HG02973 (cell line): ENCODE data around the gene LRRC28.
"Not testable (repeated sequence)": the region's sequence is repeated elsewhere in the genome, so short reads cannot be mapped to it uniquely, and the experiment has no call there.

ENCODE experiments used
- ATAC-seq: cut with Tn5 transposase; IDR thresholded peaks from one replicate; pipeline ENCODE4 v1.9.1; 2021; ENCODE audit warnings: moderate library complexity; ENCODE audit not compliant: unreplicated experiment

The LRRC28 gene

DNA sequence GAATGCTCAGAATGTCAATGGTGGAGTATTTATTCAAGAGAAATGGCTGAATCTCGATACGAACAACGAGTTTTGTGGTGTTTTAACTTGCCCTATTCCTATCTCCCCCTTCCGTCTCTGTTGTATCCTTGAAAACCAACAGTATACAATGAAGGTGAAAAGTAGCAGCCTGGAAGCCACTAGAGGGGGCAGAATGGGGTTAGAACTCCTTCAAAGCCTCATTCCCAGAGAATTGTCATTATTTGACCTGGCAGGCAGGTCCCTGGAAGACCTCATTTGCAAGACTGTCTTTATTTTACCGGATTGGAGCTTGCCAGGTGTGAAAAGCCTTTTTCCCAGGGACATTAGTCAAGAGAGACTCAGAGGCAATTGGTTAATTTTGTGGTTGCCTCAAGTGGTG is 139.4 kb downstream of the LRRC28 start:
- no peak for ATAC-seq

DNA sequence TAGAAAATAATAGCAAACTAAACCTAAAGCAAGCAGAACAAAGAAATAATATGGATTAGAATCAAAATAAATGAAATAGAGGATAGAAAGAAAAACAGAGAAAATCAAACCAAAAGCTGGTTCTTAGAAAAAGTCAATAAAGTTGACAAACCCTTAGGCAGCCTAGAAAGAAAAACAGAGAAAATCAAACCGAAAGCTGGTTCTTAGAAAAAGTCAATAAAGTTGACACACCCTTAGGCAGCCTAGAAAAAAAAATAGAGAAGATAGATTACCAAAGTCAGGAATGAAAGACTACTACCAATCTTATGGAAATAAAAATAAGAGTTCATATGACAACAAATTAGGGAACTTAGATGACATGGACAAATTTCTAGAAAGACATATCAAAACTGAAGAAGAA is 142.4 kb downstream of the LRRC28 start:
- ATAC-seq = no peak

DNA sequence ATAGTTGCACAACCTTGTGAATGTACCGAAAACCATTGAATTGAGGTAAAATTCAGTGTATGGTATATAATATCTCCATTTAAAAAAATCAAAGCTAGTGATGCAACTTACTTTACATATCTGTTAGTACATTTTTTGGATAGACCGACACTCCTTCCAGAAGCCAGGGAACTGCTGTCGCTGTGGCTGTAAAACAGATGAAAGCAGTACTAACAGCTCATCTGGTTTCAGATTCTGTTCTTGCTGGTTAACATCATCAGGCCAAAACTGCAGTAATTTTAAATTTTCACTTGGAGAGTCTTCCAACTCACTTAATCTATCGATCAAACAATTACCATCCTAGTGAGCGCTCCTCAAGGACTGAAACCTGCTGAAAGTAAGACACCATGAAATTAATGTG is 145.1 kb downstream of the LRRC28 start:
- no peak for ATAC-seq

DNA sequence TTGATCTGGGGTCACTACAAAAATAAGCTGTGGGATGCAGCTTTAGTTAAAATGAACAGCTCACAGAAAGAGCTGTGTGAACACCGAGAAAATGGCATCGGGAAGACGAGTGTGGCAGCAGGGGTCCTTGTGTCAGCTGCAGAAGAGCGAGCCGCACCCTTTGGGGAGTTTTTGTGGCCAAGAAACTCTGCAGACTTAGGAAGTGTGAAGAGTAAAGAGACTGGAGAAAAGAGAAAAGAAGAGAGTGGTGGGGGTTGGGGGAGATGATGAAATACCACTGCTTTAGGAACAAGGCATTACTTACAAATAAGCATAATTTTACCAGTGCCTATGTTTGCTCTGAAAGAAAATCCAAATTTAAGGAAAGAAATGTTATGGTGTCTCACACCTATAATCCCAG is 147.8 kb downstream of the LRRC28 start:
- ATAC-seq = no peak

DNA sequence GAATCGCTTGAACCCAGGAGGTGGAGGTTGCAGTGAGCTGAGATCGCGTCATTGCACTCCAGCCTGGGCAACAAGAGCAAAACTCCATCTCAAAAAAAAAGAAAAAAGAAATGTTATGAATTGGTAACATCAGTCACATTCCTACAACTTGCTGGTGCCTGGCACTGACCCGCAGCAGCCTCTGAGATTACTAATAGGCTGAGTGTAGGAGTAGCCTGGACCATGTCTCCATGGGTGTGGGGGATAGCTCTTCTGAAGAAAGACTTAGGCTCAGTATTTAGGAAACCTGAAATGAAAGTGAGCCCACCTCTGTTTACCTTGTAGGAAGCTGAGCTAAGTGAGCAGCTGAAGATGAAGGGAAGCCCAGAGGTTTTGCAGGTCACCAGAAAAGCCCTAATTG is 148.3 kb downstream of the LRRC28 start:
- ATAC-seq = no peak

DNA sequence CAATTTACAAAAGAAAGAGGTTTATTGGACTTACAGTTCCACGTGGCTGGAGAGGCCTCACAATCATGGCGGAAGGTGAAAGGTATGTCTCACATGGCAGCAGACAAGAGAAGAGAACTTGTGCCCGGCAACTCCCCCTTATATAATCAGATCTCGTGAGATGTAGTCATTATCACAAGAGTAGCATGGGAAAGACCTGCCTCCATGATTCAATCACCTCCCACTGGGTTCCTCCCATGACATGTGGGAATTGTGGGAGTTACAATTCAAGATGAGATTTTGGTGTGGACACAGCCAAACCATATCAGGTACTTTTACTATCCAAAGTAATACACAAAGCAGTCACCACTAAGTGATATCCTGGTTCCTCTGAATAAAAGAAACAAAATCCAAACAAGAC is 149.9 kb downstream of the LRRC28 start:
- ATAC-seq = not testable (repeated sequence)

DNA sequence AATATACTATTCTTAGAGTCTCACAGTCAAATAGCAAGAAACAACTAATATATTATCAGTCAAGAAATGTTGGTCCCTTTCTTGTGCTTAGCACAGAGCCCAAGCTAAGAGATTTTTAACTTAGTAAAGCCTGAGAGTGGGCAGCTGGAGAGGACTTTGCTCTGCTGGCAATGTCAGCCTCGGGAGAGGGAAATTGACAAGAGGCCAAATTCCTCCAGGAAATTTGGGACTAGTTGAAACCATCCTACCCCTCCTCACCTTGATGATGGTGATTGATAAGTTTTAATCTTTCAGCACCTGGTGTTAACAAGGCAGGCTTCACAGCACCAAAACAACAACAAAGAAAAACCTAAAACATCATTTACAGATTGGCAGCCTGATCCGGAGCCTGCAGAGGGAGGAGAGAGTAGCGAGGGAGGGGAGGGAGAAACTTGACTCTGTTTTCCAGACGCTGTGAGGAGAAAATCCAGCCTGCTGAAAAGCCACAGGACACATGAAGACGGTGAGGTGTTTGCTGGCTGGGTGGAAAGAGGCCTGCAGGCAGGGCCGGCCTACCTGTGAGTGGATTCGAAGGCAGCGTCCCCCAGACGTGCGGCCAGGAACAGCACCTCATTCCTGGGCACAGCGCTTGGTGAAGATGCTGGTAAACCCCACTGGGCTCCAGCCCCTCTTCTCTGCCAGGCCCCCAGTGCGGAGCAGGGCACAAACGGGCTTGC is 150.9 kb downstream of the LRRC28 start:
- ATAC-seq = no peak

DNA sequence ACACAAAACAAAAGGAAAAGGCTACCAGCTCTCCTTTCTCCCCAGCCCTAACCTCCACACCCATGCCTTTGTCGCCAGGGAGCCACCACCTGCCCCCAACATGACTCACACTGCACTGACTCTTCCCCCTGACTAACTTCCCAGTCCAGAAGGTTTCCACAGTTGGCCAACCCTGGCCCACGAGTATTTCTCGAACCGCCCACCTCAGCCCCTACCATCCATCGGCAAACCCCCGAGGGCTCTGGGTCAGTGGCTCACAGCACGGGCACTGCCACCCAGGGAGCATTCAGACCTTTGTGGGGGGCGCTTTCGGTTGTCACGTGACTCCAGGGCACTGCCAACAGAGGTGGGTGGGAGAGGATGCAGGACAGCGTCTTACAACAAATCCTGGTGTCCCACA is 152.3 kb downstream of the LRRC28 start:
- no peak for ATAC-seq

DNA sequence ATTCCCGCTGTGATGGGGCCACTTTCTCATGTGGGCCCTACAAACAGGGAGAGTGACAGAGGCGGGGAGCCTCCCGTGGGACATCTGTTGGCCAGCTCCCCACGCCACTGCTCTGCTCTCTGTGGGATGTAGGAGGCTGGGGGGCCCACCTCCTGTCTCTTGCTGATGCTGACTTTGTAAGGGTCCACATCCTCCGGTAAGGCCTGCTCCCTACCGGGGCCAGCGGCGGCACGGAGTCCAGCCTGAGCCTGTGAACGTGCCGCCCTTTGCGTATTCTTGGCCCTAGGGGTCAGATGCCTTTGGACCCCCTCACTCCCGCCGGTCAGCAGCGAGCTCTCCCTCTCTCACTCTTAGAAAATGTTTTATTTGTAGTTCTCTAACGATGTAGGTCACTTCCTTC is 153.2 kb downstream of the LRRC28 start:
- no peak for ATAC-seq

DNA sequence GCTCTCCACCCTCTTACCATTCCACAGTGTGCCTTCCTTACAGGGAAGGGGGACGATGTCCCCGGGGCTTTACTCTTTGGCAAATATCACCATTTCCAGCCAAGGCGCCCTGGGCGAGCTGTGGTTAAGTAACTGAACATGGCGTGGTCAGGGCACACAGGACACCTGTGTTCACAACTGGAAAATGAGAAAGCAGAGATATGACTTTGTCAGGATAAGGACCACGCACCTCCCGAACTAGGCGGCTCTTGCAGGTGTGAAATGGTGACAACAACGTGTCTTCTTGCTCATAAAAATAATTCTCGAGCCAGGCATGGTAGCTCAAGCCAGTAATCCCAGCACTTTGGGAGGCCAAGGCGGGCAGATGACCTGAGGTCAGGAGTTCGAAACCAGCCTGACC is 154.8 kb downstream of the LRRC28 start:
- no peak for ATAC-seq

DNA sequence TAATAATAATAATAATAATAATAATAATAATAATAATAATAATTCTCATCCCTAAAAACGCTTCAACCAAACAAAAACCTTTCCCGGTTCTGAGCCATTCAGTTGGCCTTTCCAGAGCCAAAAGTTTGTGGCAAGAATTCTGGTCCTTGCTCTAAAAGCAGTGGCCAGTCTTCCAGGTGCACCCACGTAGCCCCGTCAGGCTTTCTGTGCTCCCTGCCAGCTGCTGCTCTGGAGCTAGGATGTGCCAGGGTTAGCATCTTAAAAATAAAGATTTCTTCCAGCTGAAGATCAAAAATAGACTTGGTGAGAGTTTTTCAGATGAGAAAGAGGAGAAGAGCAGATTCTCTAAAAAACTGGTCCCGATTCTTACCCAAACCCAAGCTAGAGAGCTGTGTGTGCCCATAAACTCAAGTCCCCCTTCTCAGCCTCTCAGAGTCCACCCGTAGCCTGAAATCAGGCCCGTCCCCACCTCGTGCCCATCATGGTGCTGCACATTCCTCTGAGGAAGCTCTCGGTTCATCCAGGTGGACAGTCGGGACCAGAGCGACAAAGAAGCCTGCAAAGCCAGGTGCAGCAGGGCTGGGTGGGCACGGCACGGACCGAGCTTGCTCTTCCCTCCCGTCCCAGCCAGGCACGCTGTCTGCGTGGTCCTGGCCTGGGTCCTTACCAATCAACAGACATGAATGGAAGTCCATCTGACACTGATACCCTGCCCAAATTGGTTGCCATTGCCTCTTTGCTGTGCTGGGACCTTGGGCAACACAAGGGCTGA is 155.6 kb downstream of the LRRC28 start:
- ATAC-seq = no peak

DNA sequence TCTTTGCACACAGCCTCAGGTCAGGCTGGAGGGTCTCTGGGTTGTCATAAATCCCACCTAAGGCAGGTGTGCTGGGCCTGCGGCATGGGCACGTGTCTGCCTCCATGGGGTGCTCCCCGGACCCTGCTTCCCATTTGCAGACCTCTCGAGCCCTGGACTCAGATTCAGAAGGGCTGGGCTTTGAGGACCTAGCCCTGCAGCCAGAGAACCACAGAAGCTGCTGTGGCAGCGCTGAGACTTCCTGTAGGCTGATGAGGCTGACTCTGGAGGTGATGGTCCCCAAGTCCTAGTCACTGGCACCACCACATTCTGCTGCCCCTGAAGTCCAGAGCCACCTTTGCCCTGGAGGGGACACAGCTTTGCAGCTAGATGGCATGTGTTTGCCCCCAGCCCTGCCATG is 156.4 kb downstream of the LRRC28 start:
- no peak for ATAC-seq

DNA sequence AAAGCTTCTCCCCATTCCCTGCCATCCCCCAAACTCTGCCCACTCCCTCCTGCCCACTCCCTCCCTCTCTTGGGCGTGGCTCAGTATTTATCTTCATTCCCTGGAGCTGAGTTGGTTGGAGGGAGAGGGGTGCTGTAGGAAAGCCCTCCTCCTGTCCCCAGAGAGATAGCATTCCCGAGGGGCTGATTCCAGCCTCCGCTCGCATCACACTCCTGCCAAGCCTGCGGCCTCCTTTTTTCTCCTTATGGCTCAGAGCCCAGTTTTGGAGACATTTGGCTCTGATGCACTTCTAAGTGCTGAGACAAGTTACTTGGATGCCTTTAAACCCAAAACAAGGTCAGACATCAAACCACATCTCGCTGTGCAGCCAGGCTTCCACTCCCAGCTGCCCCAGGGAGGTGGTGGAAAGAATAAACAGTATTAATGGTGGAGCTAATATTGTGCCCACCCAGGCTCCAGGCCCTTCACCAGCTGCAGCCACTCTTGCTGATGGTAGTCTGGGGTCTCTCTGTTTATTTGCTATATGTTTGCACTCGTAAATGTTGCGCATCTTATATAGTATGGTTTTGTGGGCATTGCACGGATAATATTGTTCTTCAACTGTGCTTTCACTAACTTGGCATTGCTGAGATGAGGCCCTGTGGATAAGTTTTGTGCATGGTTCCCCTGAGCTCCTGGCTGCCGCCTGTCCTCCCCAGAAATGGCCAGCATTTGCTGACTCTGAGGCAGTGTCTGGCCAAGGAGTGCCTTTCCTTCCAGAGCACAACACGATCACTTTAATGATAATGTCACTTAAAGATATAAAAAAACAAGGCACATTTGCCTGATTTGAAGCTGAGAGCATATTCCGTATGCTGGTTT is 157.2 kb downstream of the LRRC28 start:
- no peak for ATAC-seq

DNA sequence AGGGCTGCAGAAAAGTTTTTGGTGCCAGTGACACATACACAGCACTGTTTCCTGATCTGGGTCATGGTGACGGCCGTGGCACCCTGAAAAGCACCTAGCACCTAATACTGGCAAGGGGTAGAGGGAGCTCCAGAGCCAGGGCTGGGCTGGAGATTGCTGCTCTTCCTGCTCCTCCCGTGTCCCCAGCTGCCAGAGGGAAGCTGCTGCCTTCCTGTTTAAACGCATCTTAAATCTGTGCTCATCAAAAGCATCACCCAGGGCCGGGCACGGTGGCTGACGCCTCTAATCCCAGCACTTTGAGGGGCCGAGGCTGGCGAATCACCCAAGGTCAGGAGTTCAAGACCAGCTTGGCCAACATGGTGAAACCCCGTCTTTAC is 157.8 kb downstream of the LRRC28 start:
- ATAC-seq = no peak

DNA sequence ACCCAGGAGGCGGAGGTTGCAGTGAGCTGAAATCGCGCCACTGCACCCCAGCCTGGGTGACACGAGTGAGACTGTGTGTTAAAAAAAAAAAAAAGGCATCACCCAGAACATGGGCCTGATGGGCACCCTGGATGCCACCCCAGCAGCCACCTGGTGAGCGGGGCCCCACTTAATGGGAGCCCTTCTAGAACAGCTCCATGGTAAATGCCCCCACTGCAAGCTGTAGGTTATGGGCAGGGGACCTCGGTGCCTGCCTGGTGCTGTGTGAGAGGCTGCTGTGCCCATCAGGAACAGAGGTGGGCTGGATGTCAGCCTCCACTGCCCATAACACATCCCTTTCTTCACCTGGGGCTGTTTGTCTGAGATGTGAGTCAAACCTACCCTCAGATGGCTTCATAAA is 158.3 kb downstream of the LRRC28 start:
- ATAC-seq = no peak

DNA sequence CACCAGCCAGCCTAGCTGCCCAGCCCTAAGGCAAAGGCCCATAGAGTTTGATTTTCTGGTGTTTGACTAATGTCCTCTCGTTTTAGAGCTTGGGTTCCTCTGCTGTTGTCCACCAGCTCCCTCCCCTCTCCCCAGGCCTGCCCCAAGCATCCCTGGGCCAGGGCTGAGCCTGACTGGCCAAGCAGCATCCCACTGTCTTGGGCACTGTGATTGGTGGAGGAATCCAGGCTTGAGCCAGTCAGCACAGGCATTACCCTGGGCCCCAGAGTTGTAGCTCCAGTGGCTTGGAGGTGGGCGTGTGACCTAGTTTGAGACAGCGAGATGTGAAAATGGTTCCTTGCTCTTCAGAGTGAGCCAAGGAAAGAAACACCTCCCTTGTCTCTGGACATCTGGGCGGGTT is 159.2 kb downstream of the LRRC28 start:
- no peak for ATAC-seq

DNA sequence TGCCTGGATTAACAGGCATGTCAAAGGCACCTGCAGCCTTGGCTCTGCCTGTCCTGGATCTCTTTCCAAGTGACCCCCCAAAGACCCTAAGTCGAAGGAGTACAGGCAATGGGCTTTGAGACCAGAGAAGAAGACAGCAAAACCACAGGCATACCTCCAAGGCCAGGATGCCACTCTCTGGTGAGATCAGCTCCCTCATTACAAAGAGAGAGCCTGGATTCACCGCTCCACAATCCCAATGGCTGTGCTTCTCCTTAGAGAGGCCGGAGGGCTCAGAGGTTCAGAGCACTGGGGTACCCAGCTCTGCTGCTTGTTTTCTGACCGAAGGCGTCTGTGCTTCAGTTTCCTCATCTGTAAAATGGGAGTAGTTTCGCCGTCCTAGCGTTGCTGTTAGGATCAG is 160.0 kb downstream of the LRRC28 start:
- ATAC-seq = no peak

DNA sequence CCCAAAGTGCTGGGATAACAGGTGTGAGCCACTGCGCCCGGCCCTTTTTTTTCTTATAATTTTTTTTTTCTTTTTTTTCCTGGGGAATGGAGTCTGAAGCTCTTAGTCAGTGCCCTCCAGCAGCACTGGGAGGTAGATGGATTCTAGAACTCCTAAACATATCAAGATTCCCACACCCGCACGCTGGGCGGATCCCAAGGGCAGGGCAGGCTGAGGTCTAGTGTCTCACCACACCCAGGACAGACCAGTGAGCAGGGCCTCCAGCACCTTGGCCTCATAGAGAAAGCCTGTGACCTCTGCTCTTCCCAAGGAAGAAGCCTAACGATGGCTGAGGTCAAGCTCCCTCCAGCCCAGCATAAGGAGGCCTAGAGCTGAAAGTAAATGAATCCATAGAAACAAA is 160.8 kb downstream of the LRRC28 start:
- ATAC-seq = no peak

DNA sequence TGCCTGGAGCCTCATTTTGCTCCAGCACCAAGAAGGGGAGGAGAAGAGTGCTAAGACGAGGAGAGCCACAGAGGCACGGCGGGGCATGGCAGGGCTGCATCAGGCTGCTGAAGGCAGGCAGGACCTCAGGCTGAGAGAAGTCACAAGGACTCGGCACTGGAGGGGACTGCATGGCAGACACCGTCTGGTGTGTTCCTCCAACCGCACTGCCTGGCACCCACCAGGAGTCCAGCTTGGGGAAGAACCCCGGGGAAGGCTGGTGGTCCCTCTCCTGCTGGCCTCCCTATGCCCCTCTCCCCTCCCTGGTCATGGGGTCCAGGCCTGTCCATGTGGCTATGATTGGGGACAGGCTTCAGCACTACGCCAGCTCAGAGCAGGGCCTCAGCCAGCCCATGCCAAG is 161.3 kb downstream of the LRRC28 start:
- ATAC-seq = no peak

DNA sequence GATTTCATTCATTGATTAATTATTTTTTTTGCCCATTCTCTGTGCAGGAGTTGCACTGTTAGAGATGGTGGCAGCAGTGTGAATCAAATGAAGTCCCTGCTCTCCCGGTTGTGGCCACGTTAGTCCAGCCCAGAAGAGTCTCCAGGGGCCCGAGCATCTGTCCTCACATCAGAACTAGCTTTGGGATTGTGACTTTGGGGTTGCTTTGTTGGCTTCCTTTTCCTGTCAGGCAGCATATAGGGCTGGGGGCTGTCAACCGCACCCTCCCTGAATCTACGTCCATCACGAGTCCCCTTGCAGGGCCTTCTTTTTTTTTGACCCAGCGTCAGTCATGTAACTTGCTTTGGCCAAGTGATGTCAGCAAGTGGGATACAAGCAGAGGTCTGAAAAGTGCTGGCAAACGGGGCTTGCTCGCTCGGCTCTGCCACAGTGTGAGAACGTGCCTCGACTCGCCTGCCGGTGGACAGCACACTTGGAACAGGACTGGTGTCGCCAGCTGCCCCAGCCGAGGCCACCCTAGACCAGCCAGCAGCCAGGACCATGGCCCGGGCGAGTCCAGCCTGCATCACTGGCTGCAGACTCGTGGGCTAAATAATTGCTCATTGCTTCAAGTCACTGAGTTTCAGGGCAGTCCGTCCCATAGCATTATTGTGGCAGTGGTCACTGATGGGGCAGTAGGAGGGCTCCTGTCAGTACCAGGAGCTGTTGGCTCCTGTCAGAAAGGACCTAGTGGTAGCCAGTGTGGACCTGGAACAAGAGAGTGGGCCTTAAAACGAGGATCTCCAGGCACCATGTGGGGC is 162.9 kb downstream of the LRRC28 start:
- ATAC-seq = no peak
